SHP77 (cell line): Measurements from ENCODE around the gene TMEM269.
A peak's percentile ranks its signal among the peaks of the same experiment; 100 is the strongest.
"Not testable (repeated sequence)": the region's sequence is repeated elsewhere in the genome, so short reads cannot be mapped to it uniquely, and the experiment has no call there.

ENCODE experiments used
- DNase-seq, 2 experiments: peaks; one replicate each; lab custom pipeline; 2025; lab: John Stamatoyannopoulos, UW

The TMEM269 gene

DNA sequence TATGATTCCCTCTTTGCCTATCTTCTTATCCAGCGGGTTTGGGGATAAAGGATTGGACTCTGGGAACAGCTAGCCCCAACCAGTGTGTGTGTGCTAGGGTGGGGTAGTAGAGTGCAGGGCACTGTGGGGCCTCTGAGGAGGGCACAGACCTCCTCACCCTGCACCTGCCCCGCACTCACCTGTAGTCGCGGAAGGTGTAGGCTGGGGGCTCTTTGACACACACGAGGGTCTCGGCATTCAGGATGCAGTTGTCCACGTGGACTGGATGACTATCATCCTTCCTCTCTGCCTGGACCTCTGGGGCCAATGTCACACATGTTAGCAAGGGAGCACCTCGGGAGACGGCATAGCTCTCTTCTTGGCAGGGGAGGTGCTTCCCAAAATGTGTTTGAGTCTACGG is 36.8 kb upstream of the TMEM269 start:
- DNase-seq: no peak

DNA sequence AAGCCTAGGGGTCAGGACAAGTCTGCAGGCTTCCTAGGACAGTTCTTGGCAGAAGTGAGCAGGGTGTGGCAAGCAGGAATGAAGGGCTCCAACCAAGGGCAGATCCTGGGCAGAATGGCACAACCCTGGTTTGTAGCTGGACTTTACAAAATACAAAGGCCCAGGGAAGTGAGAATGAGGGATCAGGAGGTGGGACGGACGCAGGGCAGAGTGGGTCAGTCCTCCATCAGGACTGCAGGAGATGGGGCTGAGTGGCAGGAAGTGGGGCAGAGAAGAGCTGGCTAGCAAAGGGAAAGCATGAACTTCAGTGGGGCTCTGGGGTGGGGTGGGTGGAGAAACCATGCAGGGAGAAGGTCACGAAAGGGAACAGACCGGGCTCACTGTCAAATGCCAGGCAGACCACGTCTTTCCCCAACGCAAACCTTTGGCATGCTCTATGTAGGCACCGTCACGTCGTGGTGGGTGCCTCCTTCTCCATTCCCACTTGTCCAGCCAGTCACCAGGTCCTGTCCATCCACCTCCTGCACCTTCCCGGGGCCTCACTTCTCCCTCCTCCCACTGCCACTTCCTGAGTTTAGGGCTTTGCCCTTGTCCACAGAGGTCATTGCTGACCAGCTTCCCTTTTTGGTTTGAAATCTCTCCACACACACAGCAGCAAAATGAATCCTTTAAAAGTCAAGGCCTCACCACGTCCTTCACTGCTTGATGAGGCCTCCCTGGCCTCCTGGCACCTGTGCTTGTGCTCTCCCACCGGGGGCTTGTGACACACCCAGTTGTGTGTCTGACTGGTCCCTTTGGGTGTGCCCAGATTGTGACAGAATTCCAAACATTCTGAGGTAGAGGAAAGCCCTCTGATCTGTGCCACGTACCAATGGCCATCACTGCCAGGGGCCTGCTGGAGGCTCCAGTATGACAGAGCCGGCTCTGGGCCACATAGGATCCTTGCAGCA is 36.1 kb upstream of the TMEM269 start:
- no peak for DNase-seq

DNA sequence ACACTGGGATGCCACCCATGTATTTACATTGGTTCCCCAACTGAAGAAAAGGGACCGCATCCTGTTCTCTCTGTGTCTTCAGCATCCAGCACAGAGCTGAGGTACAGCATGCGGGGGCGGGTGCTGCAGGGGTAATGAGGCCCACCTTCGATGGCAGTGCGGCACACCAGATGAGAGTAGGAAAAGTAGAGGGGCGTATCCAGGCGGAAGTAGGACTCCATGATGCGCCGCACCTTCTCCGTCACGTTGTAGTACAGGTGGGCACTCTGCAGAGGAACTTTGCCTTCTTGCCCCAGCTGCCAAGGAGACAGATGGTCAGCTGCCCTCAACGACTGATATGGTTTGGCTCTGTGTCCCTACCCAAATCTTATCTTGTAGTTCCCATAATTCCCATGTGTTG is 34.8 kb upstream of the TMEM269 start:
- DNase-seq: no peak

DNA sequence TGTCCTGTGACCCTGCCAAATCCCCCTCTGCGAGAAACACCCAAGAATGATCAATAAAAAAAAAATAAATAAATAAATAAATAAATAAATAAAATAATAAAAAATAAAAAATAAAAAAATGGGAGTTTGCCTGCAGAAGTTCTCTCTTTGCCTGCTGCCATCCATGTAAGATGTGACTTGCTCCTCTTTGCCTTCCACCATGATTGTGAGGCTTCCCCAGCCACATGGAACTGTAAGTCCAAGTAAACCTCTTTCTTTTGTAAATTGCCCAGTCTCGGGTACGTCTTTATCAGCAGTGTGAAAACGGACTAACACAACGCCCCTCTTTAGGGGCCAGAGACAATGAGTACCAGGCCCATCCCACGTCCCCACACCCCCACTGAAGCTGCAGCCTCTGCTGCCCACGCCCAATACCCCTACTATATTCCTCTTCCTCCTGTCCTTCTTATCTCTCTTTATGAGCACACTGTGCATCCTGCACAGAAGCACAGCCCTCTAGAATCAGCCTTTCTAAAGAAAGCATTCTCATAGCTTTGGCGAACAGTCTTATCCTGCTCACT is 33.2 kb upstream of the TMEM269 start:
- DNase-seq: not testable (repeated sequence)

DNA sequence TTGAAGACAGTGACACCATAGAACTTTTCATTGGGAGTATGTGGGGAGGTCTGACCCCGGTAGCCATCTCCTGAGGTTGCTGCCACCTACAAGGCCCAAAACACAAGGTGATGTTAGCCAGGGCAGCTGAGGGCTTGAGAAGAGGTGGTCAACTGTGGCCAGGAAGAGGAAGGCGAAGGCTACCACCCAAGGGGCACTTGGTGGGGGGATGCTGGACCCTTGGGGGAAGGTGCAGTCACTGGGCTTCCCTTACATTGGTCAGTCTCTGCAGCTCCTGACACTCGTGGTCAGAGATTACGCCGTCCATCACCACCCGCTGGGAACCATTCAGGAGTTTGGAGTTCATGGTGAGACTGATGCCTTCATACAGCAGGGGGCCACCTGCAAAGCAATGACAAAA is 32.5 kb upstream of the TMEM269 start:
- DNase-seq: no peak

DNA sequence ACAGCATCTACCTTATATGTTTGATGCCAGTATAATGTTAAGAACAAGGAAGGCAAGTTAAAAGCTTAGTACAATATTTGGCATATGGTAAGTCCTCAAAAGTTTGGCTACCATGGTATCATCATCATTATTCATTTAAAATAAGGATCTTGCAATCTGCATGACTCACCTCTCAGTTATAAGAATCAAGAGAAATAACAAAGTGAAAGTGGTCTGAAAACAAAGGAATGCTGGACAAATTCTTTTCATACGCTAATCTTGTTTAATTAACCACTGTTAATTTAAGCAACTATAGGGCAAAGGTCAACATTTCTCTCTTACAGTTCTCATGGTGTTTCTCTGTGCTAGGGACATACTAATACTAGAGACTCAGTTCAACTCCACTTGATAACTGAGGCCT is 31.7 kb upstream of the TMEM269 start:
- DNase-seq: no peak

DNA sequence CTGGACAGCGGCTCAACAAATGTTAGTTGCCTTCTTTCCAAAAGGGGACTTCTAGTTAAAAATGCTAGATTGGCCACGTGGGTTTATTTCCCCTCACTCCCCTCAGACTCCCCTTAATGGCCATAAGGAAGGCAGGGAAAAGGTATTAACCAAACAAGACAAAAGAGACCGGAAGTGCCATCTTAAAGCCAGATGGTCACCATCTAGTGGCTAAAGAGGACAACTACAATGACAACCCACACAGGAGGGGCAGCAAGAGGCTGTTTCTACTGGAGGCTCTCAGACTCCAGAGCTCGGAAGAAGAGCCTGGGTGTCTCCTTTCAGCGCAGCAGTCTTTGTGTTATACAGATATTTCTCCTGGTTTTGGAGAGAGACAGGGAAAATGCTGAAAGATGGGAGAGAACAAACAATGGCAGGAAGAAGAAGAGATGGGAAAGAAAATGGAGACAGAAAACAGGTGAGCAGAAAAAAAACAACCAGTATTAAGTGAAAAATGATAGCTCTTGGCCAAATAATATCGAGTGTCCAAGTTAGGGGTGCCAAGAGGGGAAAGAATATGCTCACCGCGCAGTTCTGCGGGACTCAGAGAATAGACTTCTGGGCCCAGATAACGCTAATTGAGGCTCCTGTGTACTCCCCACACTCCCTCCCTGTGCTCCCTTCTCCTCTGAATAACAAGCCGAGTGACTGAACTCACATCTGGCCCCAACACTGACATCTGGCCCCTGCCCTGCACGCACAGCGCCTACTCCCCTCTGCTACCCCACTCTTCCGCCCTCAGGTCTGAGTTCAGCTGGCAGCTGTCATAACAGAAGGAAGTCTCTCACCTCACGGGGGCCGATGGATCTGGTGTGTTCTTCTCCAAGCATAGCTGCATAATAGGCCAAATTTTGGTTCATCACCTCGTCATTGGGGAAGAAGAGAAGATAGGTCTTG is 27.6 kb upstream of the TMEM269 start:
- peak; percentile 66 to 78 for DNase-seq

DNA sequence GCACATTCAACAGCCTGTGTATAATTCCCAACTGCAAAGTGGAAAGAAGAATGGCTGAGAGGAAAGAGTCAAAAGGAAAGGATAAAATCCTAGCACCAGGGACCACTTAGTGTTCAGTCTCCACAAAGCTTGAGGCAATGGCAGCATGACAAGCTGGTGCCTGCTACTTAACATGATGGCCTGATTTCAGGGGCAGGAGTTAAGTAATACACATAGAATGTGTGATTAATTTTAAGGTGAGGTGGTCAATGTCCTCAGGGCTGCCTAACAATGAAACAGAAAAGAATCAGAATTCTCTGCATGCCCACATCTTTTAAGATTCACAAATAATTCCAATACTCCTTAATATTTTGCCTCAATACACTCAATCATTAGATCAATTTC is 26.9 kb upstream of the TMEM269 start:
- DNase-seq: no peak

DNA sequence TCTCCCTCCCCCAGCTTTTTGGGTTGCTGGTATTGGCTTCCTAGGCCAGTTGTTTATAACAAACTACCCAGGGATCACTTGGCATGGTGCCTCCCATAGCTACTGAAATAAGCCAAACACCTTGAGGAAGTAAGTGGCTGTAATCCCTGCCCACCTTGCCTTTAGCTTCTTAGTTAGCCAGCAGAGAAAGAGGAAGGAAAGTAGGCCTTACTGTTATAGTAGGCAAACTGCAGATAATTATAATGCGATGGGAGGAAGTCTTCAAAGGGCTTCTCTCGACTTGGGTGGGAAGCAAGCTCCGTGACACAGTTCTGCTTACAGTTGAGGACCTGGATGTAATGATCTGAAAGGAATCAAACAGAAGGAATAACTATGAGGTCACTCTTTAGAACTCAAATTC is 26.1 kb upstream of the TMEM269 start:
- DNase-seq: no peak

DNA sequence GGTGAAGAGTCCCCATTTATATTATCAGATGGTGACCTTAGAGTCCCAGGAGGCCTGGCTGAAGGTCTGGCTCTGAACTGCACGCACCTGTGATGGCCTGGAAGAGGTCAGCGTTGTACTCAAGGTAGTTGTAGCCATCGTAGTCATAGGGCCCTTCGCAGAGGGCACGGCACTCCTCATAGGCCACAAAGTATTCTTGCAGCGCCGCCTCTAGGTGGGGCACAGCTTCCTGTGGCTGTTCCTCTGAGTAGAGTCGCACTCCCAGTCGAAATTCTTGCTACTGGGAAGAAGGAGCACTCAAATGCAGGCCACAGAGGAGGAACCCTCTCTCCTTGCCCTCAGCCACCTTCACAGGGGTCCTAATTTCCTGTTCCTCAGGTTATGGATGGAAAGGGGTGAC is 25.7 kb upstream of the TMEM269 start:
- DNase-seq: peak in 1 of 2 experiments; percentile 10

DNA sequence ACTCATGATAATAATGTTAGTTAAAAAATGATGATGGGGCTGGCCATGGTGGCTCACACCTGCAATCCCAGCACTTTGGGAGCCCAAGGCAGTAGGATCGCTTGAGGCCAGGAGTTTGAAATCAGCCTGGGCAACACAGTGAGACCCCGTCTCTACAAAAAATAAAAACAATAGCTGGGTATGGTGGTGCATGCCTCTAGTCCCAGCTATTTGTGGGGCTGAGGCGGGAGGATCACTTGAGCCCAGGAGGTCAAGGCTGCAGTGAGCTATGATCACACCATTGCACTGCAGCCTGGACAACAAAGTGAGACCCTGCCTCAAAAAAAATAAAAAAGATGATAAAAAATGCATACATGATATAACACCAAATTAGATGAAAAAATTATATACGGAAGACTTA is 23.2 kb upstream of the TMEM269 start:
- DNase-seq: no peak

DNA sequence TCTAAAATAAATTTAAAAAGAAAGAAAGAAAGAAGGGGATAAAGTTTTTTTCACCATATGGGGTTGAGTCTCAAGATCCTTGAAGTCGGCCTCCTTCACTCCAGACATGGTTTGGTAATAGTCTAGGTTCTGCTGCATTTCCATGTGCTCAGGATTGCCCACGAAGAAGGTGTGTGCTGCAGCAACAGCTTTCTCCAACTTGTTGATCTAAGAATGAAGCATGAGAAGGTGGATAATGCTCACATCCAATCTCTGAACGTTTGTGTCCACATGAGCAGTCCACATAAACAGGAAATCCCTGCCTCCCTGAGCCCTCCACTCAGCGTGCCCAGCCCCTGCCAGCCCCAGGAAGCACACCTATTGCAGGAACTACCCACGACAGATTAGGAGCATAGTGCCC is 22.5 kb upstream of the TMEM269 start:
- no peak for DNase-seq

DNA sequence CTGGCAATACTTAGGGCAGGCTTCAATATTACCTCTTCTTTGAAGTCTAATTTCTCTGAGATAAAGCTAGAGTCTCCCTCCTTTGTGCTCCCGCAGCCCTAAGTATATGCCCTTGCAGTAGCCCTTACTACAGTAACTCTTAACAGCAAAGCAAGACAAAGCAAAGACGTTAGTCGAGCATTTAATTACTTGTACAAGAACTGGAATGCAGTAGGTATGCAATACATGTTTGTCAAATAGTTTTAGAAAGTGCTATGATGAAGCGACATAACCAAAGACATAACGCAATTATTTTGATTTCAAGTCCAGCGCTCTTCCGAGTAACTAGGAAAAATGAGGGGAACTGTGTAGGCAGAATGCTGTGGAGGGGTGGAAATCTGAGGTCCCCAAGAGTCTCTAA is 19.5 kb upstream of the TMEM269 start:
- DNase-seq: no peak

DNA sequence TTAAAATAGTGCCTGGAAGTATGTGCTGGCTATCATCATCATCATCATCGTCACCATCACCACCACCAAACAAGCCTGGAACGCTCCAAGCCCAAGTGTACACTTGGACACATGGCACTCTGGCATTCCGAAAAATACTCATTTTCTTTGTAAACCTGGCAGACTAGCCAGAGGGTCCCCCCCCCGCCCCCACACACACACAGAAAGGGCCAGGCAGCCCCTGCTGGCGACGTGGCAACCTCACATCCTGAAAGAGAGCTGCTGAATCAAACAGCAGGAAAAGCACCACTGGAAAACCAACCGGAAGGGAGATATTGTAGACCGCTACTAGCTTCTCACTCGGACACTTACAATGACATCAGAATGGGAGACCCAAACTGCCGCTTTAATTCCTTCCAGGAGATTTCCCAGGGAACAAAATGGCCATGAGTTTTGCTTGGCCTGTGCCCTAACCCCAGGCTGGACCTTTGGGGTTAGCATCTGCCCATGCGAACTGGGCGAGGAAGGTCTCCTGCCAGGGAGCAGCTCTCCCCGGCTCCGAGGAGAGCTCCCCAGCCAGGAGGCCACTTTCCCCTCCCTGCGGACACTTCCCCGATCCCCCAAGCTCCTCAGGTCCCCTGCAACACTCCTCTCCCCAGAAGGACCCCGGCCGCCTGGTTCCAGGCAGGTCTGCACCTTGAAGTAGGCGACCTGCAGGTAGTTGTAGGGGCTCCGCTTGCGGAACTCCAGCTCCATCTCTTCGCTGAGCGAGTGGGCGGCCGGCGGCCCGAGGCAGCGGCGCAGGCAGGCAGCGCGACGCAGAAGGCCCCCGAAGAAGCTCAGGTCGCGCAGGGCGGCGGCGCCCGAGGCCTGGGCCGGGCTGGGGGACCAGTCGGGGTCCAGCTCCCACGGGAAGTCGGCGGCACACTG is 18.7 kb upstream of the TMEM269 start:
- peak; percentile 54 to 82 for DNase-seq

DNA sequence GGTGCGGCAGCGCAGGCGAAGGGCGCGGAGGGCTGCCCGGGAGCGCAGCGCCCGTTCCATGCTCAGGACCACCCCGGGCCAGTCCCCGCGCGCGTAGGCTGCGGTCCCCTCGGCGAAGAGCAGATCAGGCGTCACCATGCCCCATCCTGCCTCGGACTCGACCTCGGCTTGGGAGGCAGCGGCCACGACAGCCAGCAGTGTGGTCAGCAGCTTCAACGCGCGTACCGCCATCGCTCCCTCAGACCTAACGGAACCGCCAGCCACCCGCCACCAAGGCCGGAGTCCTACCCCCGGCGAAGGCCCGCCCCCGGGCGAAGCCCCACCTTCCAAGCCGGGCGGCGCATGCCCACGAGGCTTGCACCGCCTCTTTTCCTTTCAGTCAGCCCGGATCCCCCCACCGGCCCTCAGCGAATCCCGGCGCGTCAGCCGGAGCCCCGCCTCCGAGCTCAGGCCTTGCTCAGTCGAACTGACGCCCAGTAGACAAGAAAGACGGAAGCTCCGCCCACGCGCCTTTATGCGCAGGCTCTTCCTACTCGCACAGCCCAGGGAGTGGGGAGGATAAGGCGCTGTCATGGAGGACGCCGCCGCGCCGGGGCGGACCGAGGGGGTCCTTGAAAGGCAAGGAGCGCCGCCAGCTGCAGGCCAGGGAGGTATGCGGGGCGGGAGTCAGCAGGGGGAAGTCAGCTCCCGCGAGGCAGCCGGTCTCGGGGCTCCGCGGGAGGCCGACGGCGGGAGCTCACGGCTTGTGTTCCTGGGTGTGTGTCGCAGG is 17.9 kb upstream of the TMEM269 start, which contains the start of the genes C1orf50 and P3H1:
Gene C1orf50, plus strand, starts transcription at position 509 of the 769 bp plus-strand sequence. Its CDS starts 63 bp downstream, at position 572.
Gene P3H1, minus strand, starts transcription at position 288 of the 769 bp plus-strand sequence. Its CDS starts 57 bp downstream, at position 231.
- peak; percentile 96 to 99 for DNase-seq

DNA sequence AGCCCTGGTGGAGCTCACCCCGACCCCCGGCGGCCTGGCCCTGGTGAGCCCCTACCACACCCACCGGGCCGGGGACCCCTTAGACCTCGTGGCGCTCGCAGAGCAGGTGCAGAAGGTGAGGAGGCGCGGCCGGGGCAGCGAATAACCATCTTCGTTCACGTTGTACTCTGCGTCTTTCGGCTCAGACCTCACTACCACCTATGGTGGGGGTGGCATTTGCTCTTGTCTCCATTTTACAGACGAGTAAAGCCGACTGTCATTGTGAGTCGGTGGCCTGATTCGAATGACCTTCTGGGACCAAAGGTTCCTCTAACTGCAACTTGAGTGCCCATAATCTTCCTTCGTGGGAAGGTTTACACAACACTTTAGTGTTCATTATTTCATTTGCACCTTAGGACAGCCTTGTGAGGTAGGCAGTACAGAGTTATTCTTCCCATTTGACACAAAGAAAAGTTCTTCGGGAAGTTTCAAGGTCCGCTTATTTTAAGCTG is 17.2 kb upstream of the TMEM269 start:
- no peak for DNase-seq

DNA sequence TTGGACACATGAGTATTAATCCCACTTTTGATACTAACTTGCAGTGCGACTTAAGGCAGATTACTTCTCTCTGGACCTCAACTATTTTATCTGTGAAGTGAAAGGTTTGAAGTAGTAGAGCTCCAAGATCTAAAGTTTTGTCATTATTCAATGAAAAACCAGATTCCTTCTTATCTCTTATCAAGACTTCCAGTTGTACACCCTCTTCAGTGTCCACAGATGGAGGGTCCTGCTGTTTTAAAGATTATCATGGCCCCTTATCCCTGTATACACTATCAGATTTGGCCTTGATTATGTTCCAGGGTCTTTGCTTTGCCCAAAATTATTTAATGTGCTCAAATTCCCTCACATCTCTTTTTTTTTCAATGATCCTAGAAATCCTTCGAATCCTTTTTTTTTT is 16.6 kb upstream of the TMEM269 start:
- no peak for DNase-seq

DNA sequence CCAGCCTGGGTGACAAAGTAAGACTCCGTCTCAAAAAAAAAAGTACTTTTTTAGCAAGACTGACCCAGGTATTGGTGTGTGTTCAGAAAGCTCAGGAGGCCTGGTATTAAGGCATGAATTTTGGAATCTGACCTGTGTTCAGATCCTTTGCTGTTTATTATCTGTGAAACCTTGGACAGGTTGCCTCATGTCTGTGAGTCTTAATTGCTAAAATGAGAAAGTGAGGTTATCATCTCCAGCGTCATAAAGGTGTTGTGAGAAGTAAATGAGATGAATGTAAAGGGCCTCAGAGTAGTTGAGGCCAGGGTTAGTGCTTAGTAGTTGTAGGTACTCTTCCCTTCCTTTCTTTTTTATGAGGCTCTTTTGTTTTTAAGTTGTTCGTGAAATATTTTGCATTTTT is 15.0 kb upstream of the TMEM269 start:
- DNase-seq: no peak

DNA sequence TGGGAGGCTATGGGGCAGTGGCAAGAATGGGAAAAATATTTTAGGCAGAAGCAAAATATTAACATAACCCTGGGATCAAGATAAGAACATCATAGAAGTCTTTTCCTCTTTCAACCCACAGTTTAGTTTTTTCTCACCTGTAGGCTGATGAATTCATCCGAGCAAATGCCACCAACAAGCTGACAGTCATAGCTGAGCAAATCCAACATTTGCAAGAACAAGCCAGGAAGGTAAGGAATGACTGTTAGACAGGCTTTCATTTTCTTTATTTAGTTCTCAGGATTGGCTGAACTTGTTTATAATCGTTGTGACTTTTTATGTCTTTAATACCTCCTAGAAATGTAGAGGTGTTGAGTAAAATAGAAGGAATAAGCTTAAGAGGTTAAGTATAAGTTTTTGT is 11.4 kb upstream of the TMEM269 start:
- DNase-seq: no peak

DNA sequence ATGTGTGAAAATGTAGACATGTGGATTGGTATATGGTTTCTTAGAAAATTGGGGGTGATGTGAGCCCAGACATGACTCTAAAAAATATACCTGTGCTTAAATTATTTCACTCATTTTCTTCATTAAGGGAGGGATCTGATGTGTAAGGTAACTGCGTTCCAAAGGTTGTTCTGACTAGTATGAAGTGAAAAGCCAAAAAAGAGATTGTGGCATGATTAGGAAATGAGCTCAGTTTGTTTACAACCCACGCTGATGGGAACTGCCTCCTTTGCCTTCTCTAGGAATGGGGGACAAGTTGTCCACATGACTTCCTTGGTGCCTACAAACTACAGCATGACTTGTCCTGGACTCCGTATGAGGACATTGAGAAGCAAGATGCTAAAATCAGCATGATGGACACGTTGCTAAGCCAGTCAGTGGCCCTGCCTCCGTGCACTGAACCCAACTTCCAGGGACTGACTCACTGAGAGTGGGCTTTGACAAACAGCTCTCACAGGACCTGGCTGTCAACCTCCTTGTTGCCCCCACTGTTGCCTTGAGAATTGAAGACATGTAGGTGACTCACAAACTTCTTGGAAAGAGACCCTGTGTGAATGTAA is 9.8 kb upstream of the TMEM269 start:
- no peak for DNase-seq
